ENCODE results near the gene RAB11FIP4.

DNA sequence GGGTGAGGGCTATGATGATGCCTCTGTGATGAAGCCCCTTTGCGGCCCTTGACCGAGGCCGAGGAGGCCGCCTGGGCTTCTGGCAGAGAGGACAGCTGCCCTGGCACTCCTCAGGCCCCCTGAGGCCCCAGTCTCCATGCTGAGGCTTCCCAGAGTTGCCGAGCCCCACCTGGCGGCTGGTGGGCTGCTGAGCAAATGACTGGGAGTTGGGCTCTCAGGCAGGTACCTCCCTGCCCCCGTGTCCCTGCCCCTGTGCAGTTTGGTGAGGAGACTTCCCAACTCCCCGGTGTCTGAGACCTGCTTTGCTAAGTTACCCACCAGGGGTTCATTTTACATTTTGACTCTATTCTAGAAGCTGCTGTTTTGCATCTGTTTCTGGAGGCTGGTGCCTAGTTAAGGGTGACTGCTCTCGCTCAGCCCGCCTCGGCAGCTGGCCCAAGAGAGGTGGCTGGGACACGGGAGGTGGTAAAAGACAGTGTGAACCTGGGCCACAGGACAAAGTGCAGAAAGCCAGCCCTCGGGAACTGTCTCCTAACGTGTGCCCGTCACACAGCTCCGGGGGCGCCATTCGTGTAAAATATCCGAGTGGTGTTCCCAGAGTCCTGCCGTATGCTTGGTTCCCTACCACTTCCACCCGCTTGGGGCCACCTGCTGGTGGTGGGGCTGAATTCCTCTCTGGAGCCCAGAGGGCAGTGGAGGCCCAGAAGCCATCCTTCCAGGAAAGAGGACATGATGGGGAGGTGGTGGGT lies 134.5 kb downstream of the RAB11FIP4 start:
- TF ChIP-seq EP300 (IDR thresholded peaks at IDR 0.05; ENCODE audit: low read depth) (no peak), POLR2AphosphoS5 (IDR thresholded peaks at IDR 0.05) (no peak)
- TF ChIP-seq, protein P1, sequence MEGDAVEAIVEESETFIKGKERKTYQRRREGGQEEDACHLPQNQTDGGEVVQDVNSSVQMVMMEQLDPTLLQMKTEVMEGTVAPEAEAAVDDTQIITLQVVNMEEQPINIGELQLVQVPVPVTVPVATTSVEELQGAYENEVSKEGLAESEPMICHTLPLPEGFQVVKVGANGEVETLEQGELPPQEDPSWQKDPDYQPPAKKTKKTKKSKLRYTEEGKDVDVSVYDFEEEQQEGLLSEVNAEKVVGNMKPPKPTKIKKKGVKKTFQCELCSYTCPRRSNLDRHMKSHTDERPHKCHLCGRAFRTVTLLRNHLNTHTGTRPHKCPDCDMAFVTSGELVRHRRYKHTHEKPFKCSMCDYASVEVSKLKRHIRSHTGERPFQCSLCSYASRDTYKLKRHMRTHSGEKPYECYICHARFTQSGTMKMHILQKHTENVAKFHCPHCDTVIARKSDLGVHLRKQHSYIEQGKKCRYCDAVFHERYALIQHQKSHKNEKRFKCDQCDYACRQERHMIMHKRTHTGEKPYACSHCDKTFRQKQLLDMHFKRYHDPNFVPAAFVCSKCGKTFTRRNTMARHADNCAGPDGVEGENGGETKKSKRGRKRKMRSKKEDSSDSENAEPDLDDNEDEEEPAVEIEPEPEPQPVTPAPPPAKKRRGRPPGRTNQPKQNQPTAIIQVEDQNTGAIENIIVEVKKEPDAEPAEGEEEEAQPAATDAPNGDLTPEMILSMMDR (IDR thresholded peaks at IDR 0.05), result peak in 1 of 5 experiments; percentile 12

Measured in transverse colon (tissue), 4 donors.